ENCODE measurements around the gene MACIR.
A peak's percentile ranks its signal among the peaks of the same experiment; 100 is the strongest.

The MACIR gene

GRCh38 chr5:103247118-103247517 is 11.4 kb upstream of the MACIR start:
- DNase-seq = no peak

GRCh38 chr5:103249068-103249467 is 9.5 kb upstream of the MACIR start:
- DNase-seq = no peak

- DNase-seq = no peak
Observed at GRCh38 chr5:103254921-103255320, 3.6 kb upstream of the MACIR start.

GRCh38 chr5:103255691-103256090 is 2.9 kb upstream of the MACIR start:
- DNase-seq = no peak

- DNase-seq = peak; percentile 15
Observed at GRCh38 chr5:103256178-103256577, 2.4 kb upstream of the MACIR start.

- peak; percentile 91 for DNase-seq
Observed at GRCh38 chr5:103258957-103259704, 568 bp downstream of the MACIR start.

GRCh38 chr5:103259705-103260355 is 1.3 kb downstream of the MACIR start:
- DNase-seq = peak; percentile 77

GRCh38 chr5:103260951-103261350 is 2.4 kb downstream of the MACIR start:
- peak; percentile 7 for DNase-seq

- peak; percentile 16 for DNase-seq
Observed at GRCh38 chr5:103262422-103262871, 3.9 kb downstream of the MACIR start.

GRCh38 chr5:103263054-103263453 is 4.5 kb downstream of the MACIR start:
- no peak for DNase-seq

GRCh38 chr5:103264508-103264907 is 5.9 kb downstream of the MACIR start:
- DNase-seq = no peak

GRCh38 chr5:103270581-103270980 is 12.0 kb downstream of the MACIR start:
- DNase-seq = no peak

- DNase-seq = peak; percentile 77
Observed at GRCh38 chr5:103271570-103272289, 13.2 kb downstream of the MACIR start.

GRCh38 chr5:103272377-103272776 is 13.8 kb downstream of the MACIR start:
- DNase-seq = no peak

- no peak for DNase-seq
Observed at GRCh38 chr5:103273952-103274351, 15.4 kb downstream of the MACIR start.

GRCh38 chr5:103275851-103276250 is 17.3 kb downstream of the MACIR start:
- DNase-seq = no peak

- no peak for DNase-seq
Observed at GRCh38 chr5:103280967-103281366, 22.4 kb downstream of the MACIR start.

- no peak for DNase-seq
Observed at GRCh38 chr5:103283120-103283519, 24.6 kb downstream of the MACIR start.

- no peak for DNase-seq
Observed at GRCh38 chr5:103283869-103284268, 25.3 kb downstream of the MACIR start.

GRCh38 chr5:103286622-103287021 is 28.1 kb downstream of the MACIR start:
- no peak for DNase-seq

- DNase-seq = no peak
Observed at GRCh38 chr5:103289024-103289423, 30.5 kb downstream of the MACIR start.

GRCh38 chr5:103290846-103291245 is 32.3 kb downstream of the MACIR start:
- DNase-seq = no peak

GRCh38 chr5:103291606-103292005 is 33.0 kb downstream of the MACIR start:
- no peak for DNase-seq

- DNase-seq = no peak
Observed at GRCh38 chr5:103293099-103293498, 34.5 kb downstream of the MACIR start.
